Calu3 (cell line): ENCODE data around the gene GDPD3. TPM values are rescaled to one million over a fixed set of nuclear protein-coding genes. Genes with fewer than 3 reads are reported as not detected.

ENCODE experiments used
- BruUV-seq: library from RNA; stranded (reverse); fragments of 400-500 nt; replicated peaks from 2 replicates; lab custom pipeline; 2021; lab: Mats Ljungman, UMichigan
- CTCF ChIA-PET: fragments of 300-600 bp; sonication (Branson Sonifier 250); formaldehyde crosslinking; loops from one replicate; lab custom pipeline; 2022; ENCODE audit warnings: antibody characterized with exemption; lab: Charles Lee
- DNase-seq: peaks from one replicate; pipeline ENCODE4 v3.0.0; 2022
- H3K27ac Mint-ChIP-seq: one replicate; pipeline ENCODE4 v1.8.0; 2022; ENCODE audit warnings: mixed read lengths; ENCODE audit not compliant: unreplicated experiment
- H3K27me3 Mint-ChIP-seq: one replicate; pipeline ENCODE4 v1.8.0; 2022; ENCODE audit warnings: mixed read lengths; ENCODE audit not compliant: unreplicated experiment
- H3K36me3 Mint-ChIP-seq: one replicate; pipeline ENCODE4 v1.8.0; 2022; ENCODE audit warnings: mild to moderate bottlenecking, moderate library complexity, mixed read lengths; ENCODE audit not compliant: insufficient read depth, unreplicated experiment
- H3K4me1 Mint-ChIP-seq: one replicate; pipeline ENCODE4 v1.8.0; 2022; ENCODE audit warnings: mild to moderate bottlenecking, low read depth, mixed read lengths; ENCODE audit not compliant: unreplicated experiment
- H3K4me3 Mint-ChIP-seq: one replicate; pipeline ENCODE4 v1.8.0; 2022; ENCODE audit warnings: mild to moderate bottlenecking, low read depth, moderate library complexity, mixed read lengths; ENCODE audit not compliant: unreplicated experiment
- H3K9me3 Mint-ChIP-seq: one replicate; pipeline ENCODE4 v1.8.0; 2022; ENCODE audit warnings: low read depth, mixed read lengths; ENCODE audit not compliant: unreplicated experiment
- CTCF ChIP-seq: fragments of 200-600 bp; IDR thresholded peaks from one replicate; pipeline ENCODE4 v1.8.0; 2022; ENCODE audit warnings: antibody characterized with exemption; ENCODE audit not compliant: unreplicated experiment
- intact Hi-C: fragments of 100-400 bp; cut with micrococcal nuclease; formaldehyde crosslinking; loops from one replicate; pipeline ENCODE4 v1.10.0; 2022; ENCODE audit not compliant: unreplicated experiment
- total RNA-seq: library from RNA; stranded (reverse); gene quantifications from 2 replicates; pipeline ENCODE4 v1.2.3, GENCODE V29; 2022

The GDPD3 gene
- total RNA-seq, 1 experiment from 2014 or later, result 7.8 TPM

- H3K27me3 Mint-ChIP-seq, result no peaks in the 10 kb centered on the region
- TF ChIP-seq CTCF, result no peak
- CTCF ChIA-PET, result no interaction called here
- peaks cover 3% of the 10 kb centered on the region for H3K9me3 Mint-ChIP-seq
- H3K4me1 Mint-ChIP-seq, result peaks cover 4% of the 10 kb centered on the region
- no peaks in the 10 kb centered on the region for H3K36me3 Mint-ChIP-seq
- no TSS peak for BruUV-seq
- DNase-seq, result no peak
- intact Hi-C loops, result no loop called here
- no peak overlapping the region for H3K27ac Mint-ChIP-seq
- H3K4me3 Mint-ChIP-seq, result no peak overlapping the region
Observed at GRCh38 chr16:30144917-30145316, 31.6 kb upstream of the GDPD3 start.

GRCh38 chr16:30144017-30144416, 30.7 kb upstream of the GDPD3 start:
- intact Hi-C loops, result no loop called here
- DNase-seq, result no peak
- CTCF ChIA-PET, result no interaction called here

GRCh38 chr16:30143347-30143702, 30.0 kb upstream of the GDPD3 start:
- H3K4me3 Mint-ChIP-seq, result no peak overlapping the region
- TF ChIP-seq CTCF, result no peak
- H3K4me1 Mint-ChIP-seq, result peaks cover 8% of the 10 kb centered on the region
- no peak for DNase-seq
- CTCF ChIA-PET, result interaction anchor here (0.7 kb wide), 1 partner anchor 16 kb away, joined by 11 read pairs; no protein-coding TSS in a partner anchor
- intact Hi-C loops, result no loop called here
- H3K27ac Mint-ChIP-seq, result no peak overlapping the region
- H3K36me3 Mint-ChIP-seq, result no peaks in the 10 kb centered on the region
- BruUV-seq, result no TSS peak
- no peaks in the 10 kb centered on the region for H3K9me3 Mint-ChIP-seq
- no peaks in the 10 kb centered on the region for H3K27me3 Mint-ChIP-seq

More at GRCh38 chr16:30144017-30144416, 30.7 kb upstream of the GDPD3 start:
- TF ChIP-seq CTCF, result no peak
- Mint-ChIP-seq H3K27me3 (no peaks in the 10 kb centered on the region), H3K4me3 (no peak overlapping the region), H3K4me1 (peaks cover 8% of the 10 kb centered on the region), H3K36me3 (no peaks in the 10 kb centered on the region), H3K27ac (no peak overlapping the region), H3K9me3 (no peaks in the 10 kb centered on the region)
- BruUV-seq, result no TSS peak

GRCh38 chr16:30142672-30143346, 29.5 kb upstream of the GDPD3 start:
- no peaks in the 10 kb centered on the region for H3K9me3 Mint-ChIP-seq
- CTCF ChIA-PET, result interaction anchor here (0.5 to 0.7 kb wide), 3 partner anchors 16 to 494 kb away, joined by 3 to 11 read pairs (median 6); no protein-coding TSS in a partner anchor
- H3K4me3 Mint-ChIP-seq, result no peak overlapping the region
- H3K36me3 Mint-ChIP-seq, result no peaks in the 10 kb centered on the region
- intact Hi-C loops, result no loop called here
- H3K27ac Mint-ChIP-seq, result no peak overlapping the region
- H3K4me1 Mint-ChIP-seq, result peaks cover 8% of the 10 kb centered on the region
- no peak for TF ChIP-seq CTCF
- DNase-seq, result peak; percentile 22
- H3K27me3 Mint-ChIP-seq, result no peaks in the 10 kb centered on the region
- no TSS peak for BruUV-seq
